Peyer's patch (tissue), 4 donors: ENCODE measurements around the gene CDKAL1. TPM values are rescaled to one million over a fixed set of nuclear protein-coding genes. Genes with fewer than 3 reads are reported as not detected.
"Not testable (repeated sequence)": the region's sequence is repeated elsewhere in the genome, so short reads cannot be mapped to it uniquely, and the experiment has no call there.

Experiments used
- DNase-seq, 3 donors: peaks; one replicate each; pipeline ENCODE4 v3.0.0-alpha.2; 2017 to 2019
- H3K27ac ChIP-seq, 4 donors: fragments of 200-600 bp; sonication (generic); one replicate each; pipeline ENCODE4 v1.5.1; 2016 to 2019
- H3K27me3 ChIP-seq, 2 donors: fragments of 200-600 bp; sonication (generic); one replicate each; pipeline ENCODE4 v1.5.1; 2019
- H3K36me3 ChIP-seq, 3 donors: fragments of 200-600 bp; sonication (generic); one replicate each; pipeline ENCODE4 v1.5.1; 2016 to 2019
- H3K4me1 ChIP-seq, 4 donors: fragments of 200-600 bp; sonication (generic); one replicate each; pipeline ENCODE4 v1.5.1; 2016 to 2019
- H3K4me3 ChIP-seq, 4 donors: fragments of 200-600 bp; sonication (generic); 1 replicate in 3 of 4; 2 replicates in 1 of 4; pipeline ENCODE4 v1.5.1; 2016 to 2019; ENCODE audit warnings: mild to moderate bottlenecking in 1 of 4
- H3K9me3 ChIP-seq, 4 donors: fragments of 200-600 bp; sonication (generic); one replicate each; pipeline ENCODE4 v1.5.1; 2016 to 2019; ENCODE audit warnings: mild to moderate bottlenecking in 1 of 4
- POLR2A ChIP-seq, 2 donors: fragments of 450-650 bp; IDR thresholded peaks; one replicate each; pipeline ENCODE4 v1.5.1; 2017; ENCODE audit warnings: antibody characterized with exemption in 2 of 2, mild to moderate bottlenecking in 2 of 2, moderate library complexity in 2 of 2
- total RNA-seq, 4 donors: library from RNA; depleted of rRNA; stranded (reverse); fragments of >200 nt; gene quantifications; one replicate each; pipeline ENCODE4 v1.1.0, GENCODE V29; 2016
- TF ChIP-seq, protein P1 (sequence below), 6 experiments: fragments of 450-650 bp in 4 of 6; fragments of 200-600 bp in 2 of 6; sonication (generic) in 1 of 6; IDR thresholded peaks; one replicate each; pipeline ENCODE4 v1.5.1; 2017 to 2019; ENCODE audit warnings: antibody characterized with exemption in 6 of 6, mild to moderate bottlenecking in 3 of 6, moderate library complexity in 1 of 6

The CDKAL1 gene
- total RNA-seq, 4 donors from 2014 or later = 10.3 to 31.4 (median 11.6) TPM

GRCh38 chr6:21051777-21052176, 517.5 kb downstream of the CDKAL1 start:
- TF ChIP-seq, protein P1, sequence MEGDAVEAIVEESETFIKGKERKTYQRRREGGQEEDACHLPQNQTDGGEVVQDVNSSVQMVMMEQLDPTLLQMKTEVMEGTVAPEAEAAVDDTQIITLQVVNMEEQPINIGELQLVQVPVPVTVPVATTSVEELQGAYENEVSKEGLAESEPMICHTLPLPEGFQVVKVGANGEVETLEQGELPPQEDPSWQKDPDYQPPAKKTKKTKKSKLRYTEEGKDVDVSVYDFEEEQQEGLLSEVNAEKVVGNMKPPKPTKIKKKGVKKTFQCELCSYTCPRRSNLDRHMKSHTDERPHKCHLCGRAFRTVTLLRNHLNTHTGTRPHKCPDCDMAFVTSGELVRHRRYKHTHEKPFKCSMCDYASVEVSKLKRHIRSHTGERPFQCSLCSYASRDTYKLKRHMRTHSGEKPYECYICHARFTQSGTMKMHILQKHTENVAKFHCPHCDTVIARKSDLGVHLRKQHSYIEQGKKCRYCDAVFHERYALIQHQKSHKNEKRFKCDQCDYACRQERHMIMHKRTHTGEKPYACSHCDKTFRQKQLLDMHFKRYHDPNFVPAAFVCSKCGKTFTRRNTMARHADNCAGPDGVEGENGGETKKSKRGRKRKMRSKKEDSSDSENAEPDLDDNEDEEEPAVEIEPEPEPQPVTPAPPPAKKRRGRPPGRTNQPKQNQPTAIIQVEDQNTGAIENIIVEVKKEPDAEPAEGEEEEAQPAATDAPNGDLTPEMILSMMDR (IDR thresholded peaks at IDR 0.05) = no peak
- no peak for TF ChIP-seq POLR2A (IDR thresholded peaks at IDR 0.05)
- H3K36me3 ChIP-seq = no peaks in the 10 kb centered on the region
- no peak for DNase-seq

GRCh38 chr6:21053612-21054011, 519.4 kb downstream of the CDKAL1 start:
- DNase-seq = no peak

More at GRCh38 chr6:21051777-21052176, 517.5 kb downstream of the CDKAL1 start:
- no peaks in the 10 kb centered on the region for H3K9me3 ChIP-seq
- no peak overlapping the region for H3K4me3 ChIP-seq
- H3K27ac ChIP-seq = no peak overlapping the region
- no peaks in the 10 kb centered on the region for H3K4me1 ChIP-seq
- H3K27me3 ChIP-seq = no peaks in the 10 kb centered on the region

DNA sequence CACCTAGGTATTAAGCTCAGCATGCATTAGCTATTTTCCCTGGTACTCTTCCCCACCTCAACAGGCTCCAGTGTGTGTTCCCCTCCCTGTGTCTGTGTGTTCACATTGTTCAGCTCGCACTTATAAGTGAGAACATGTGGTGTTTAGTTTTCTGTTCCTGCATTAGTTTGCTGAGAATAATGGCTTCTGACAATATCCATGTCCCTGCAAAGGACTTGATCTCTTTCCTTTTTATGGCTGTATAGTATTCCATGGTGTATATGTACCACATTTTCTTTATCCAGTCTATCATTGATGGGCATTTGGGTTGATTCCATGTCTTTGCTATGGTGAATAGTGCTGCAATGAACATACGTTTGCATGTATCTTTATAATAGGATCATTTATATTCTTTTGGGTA, 521.2 kb downstream of the CDKAL1 start:
- not testable (repeated sequence) for H3K4me1 ChIP-seq

More at GRCh38 chr6:21053612-21054011, 519.4 kb downstream of the CDKAL1 start:
- Histone ChIP-seq H3K4me3 (no peak overlapping the region), H3K27me3 (no peaks in the 10 kb centered on the region), H3K9me3 (peaks cover 0 to 2% (median 0%) of the 10 kb centered on the region in 4 donors), H3K4me1 (no peaks in the 10 kb centered on the region), H3K27ac (no peak overlapping the region), H3K36me3 (no peaks in the 10 kb centered on the region)
- TF ChIP-seq, protein P1 (IDR thresholded peaks at IDR 0.05) = no peak
- no peak for TF ChIP-seq POLR2A (IDR thresholded peaks at IDR 0.05)

DNA sequence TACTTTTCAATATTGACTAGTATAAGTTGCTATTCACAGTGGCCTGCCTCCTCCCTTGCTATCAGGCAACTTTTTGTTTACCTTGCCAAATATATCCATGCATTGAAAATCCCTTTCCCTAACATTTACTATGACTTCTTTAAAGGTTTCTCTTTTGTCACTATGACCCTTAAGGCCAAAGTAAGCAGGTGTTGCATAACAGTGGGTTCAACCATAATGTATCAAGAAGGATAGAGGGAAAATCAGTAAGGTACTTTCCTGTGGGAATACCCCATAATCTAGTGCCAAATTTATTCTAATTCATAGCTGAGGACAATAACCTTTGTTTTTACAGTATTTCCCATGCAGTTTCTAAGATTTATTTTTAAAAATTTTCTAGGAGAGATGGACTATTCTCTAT, 527.6 kb downstream of the CDKAL1 start:
- H3K27ac ChIP-seq = no peak overlapping the region
- H3K27me3 ChIP-seq = no peaks in the 10 kb centered on the region
- no peaks in the 10 kb centered on the region for H3K4me1 ChIP-seq
- H3K9me3 ChIP-seq = peaks cover 0 to 5% (median 0%) of the 10 kb centered on the region in 4 donors
- TF ChIP-seq, protein P1 (IDR thresholded peaks at IDR 0.05) = no peak
- TF ChIP-seq POLR2A (IDR thresholded peaks at IDR 0.05) = no peak
- no peaks in the 10 kb centered on the region for H3K36me3 ChIP-seq
- DNase-seq = no peak
- H3K4me3 ChIP-seq = no peak overlapping the region

More for the DNA sequence above, 521.2 kb downstream of the CDKAL1 start:
- H3K9me3 ChIP-seq, H3K36me3 ChIP-seq, H3K27me3 ChIP-seq, H3K4me3 ChIP-seq, DNase-seq, H3K27ac ChIP-seq: not testable (repeated sequence)

- Histone ChIP-seq H3K27me3 (no peaks in the 10 kb centered on the region), H3K36me3 (no peaks in the 10 kb centered on the region), H3K4me3 (no peak overlapping the region), H3K4me1 (no peaks in the 10 kb centered on the region), H3K27ac (no peak overlapping the region), H3K9me3 (no peaks in the 10 kb centered on the region)
- TF ChIP-seq, protein P1 (IDR thresholded peaks at IDR 0.05) = no peak
- TF ChIP-seq POLR2A (IDR thresholded peaks at IDR 0.05) = no peak
- DNase-seq = no peak
These were observed 530.6 kb downstream of the CDKAL1 start for GRCh38 chr6:21064756-21065340.

- TF ChIP-seq, protein P1 (IDR thresholded peaks at IDR 0.05) = no peak
- no peak for TF ChIP-seq POLR2A (IDR thresholded peaks at IDR 0.05)
- no peak for DNase-seq
- no peaks in the 10 kb centered on the region for H3K36me3 ChIP-seq
These were observed 533.3 kb downstream of the CDKAL1 start for GRCh38 chr6:21067521-21067920.

More at GRCh38 chr6:21067521-21067920, 533.3 kb downstream of the CDKAL1 start:
- H3K9me3 ChIP-seq = no peaks in the 10 kb centered on the region
- no peaks in the 10 kb centered on the region for H3K27me3 ChIP-seq
- H3K4me3 ChIP-seq = no peak overlapping the region
- H3K27ac ChIP-seq = no peak overlapping the region
- no peaks in the 10 kb centered on the region for H3K4me1 ChIP-seq
